HFF-Myc (cell line): Measurements from ENCODE around the gene ACTL6B.

ENCODE experiments used
- DNase-seq: peaks from one replicate; pipeline ENCODE4 v3.0.0-alpha.2; 2011; ENCODE audit warnings: low read depth; ENCODE audit errors: extremely low read depth
- H3K4me3 ChIP-seq: replicated peaks from 2 replicates; pipeline ENCODE4 v1.5.1; 2011; ENCODE audit warnings: low read depth, mild to moderate bottlenecking, control low read depth, low read length
- CTCF ChIP-seq: IDR thresholded peaks from 2 replicates; pipeline ENCODE4 v1.5.1; 2012; ENCODE audit warnings: mild to moderate bottlenecking, low read depth, low read length, control low read depth; ENCODE audit errors: missing control alignments

The ACTL6B gene

GRCh38 chr7:100687261-100687660 lies 31.0 kb upstream of the ACTL6B start:
- DNase-seq, result no peak
- H3K4me3 ChIP-seq, result no peak overlapping the region
- no peak for TF ChIP-seq CTCF

DNA sequence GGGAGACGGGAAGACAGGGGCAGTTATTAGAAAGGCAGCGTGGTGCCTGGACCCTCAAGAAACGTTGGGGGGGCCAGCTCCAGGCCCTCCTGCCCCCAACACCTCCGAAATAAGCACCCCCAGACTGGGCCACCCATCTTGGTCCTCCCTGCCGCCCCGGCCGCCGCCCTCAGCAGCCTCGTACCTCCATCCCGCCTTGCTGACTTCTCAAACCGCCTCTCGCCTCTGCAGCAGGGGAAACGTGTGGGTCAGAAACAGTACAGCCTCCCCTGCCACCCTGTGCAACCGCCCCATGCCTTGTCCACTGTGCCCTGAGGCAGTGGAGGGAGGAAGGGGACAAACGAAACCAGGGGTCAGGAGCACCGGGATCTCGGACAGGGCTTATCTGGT lies 30.6 kb upstream of the ACTL6B start:
- H3K4me3 ChIP-seq, result no peak overlapping the region
- TF ChIP-seq CTCF, result no peak
- DNase-seq, result no peak

GRCh38 chr7:100686201-100686821 lies 30.1 kb upstream of the ACTL6B start:
- no peak for DNase-seq
- TF ChIP-seq CTCF, result no peak

DNA sequence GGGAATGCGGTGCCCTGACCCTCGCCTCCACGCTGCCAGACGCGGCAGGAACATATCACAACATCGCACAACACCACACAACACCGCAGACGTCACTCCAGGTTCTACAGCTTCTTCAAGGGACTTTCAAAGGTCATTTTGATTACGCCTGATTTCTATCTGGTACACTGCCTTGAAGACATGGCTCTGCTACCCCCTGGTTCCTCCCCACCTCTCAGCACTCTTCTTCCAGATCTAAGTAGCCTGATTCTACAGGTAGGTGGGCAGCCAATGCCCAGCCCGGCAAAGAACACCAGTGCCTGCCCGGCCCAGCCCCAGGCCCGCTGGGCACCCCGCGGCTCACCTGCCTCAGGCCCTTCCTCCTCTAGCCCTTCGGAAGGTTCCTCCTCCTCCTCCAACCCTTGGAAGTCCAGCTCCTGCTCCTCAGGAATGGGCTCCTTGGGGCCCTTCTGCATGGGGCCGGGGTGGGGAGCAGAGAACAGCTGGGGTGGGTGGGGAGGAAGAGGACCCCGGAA lies 29.4 kb upstream of the ACTL6B start:
- TF ChIP-seq CTCF, result no peak
- DNase-seq, result no peak

More at GRCh38 chr7:100686201-100686821, 30.1 kb upstream of the ACTL6B start:
- no peak overlapping the region for H3K4me3 ChIP-seq

GRCh38 chr7:100685049-100685605 lies 28.9 kb upstream of the ACTL6B start:
- H3K4me3 ChIP-seq, result no peak overlapping the region
- TF ChIP-seq CTCF, result no peak
- no peak for DNase-seq

More for the DNA sequence above, 29.4 kb upstream of the ACTL6B start:
- no peak overlapping the region for H3K4me3 ChIP-seq

- DNase-seq, result no peak
- H3K4me3 ChIP-seq, result no peak overlapping the region
- no peak for TF ChIP-seq CTCF
Observed at GRCh38 chr7:100684534-100685042, 28.3 kb upstream of the ACTL6B start.
